NOMO-1 (cell line): ENCODE results near the gene SYNDIG1.

Source experiments
- DNase-seq, 2 experiments: peaks; one replicate each; lab custom pipeline; 2025; ENCODE audit not compliant: unreplicated experiment in 2 of 2; lab: John Stamatoyannopoulos, UW

SYNDIG1 gene

DNA sequence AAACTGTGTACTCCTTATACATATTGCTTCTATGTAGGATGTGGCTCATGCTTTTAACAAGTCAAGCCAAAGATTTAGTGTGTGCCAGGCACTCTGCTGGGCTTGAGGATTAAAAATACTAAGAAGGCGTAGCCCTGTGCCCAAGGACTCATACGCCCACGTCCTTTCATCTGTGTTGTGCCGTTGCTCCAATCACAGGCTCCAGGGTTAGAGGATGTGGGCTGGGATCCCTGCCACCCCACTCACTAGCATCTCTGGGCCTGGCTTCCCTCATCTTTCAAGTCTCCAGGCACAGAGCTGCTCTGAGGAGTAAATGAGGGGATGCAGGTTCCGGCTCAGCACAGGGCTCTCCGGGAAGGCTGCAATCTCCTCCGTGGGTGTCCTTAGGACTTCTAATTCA, 214.2 kb downstream of the SYNDIG1 start:
- no peak for DNase-seq

DNA sequence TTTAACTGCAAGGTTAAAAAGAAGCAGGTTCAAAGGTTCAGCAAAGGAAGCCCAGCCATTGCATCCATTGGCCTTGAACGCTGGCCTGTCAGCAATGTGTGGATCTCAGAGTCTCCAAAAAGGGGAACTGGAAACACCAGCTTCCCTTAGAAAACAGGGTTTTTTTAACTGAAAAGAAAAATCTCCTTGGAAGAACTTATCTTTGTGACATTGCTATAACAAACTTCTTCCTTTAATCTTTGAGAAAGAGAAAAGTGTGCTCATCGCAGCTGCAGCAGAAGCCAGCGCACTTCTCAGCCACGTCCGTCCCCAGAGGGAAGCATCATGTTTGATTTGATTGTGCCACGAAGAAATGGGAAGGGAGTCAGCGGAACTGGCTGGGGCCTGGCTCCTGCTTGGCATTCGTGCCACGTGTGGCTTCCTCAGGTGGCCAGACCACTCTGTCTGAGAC, 215.0 kb downstream of the SYNDIG1 start:
- peak in 1 of 2 experiments; percentile 4 for DNase-seq

DNA sequence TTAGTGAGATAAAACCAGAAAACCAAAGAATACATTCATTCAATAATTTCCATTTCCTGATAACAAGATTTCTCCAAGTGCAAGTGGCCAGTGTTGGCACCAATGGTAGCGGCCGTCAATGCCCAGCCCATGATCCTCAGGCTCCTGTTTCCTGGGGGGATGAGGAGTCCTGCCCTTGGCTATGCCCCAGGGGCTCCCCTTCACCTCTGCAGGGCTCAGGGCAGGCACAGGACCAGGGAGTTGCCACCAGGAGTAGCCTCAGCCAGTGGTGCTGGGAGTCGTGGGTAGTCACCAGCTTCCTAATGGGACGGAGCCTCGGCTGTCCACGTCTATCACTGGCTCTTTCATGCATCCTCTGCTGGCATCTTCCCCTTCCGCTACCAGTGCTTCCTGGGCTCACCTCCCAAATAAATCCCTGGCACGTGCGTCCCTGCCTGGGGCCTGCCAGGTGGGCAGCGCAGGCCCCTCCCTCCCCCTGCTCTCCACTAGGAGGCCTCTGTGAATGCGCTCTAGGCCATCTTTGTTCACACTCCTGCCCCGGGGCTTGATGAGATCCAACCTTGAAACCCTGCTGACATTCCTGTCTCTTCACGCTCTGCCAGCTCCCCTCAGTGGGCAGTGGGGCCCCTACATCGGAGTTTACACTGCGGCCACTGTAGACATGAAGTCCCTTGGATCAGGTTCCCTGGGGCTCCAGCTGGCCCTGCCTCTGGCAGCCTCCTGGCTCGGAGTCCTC, 215.7 kb downstream of the SYNDIG1 start:
- no peak for DNase-seq

DNA sequence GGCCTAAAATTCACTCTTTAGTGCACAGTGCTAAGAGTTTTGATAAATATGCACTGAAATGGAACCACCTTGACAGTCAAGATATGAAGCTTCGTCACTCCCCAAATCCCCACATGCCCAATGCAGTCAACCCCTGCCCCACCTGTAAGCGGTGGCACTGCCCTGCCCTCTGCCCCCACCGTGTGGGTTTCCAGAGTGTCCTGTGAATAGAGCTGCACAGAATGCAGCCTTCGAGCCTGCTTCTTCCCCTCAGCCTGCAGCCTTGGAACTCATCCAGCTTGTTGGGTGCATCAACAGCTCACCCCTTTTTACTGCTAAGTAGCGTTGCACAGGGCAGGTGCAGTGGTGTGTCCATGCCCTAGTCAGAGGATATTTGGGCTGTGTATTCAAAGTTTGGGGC, 216.3 kb downstream of the SYNDIG1 start:
- no peak for DNase-seq

DNA sequence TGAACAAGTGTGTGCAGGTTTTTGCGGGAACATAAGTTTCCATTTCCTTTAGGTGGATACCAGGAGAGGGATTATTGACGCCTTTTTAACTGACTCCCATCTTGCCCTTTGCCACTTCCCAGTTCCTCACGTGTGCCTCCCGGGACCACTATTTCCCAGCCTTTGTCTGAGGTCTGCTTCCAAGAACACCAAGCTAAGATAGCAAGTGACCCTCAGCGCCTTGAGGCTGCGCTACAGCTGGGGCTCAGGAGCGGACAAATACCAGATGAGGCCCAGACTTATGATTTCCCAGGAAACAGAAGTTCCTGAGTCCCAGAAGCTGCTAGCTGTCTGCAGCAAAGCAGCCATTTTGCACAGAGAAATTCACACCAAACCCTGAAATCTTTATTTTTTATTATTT, 216.7 kb downstream of the SYNDIG1 start:
- no peak for DNase-seq

DNA sequence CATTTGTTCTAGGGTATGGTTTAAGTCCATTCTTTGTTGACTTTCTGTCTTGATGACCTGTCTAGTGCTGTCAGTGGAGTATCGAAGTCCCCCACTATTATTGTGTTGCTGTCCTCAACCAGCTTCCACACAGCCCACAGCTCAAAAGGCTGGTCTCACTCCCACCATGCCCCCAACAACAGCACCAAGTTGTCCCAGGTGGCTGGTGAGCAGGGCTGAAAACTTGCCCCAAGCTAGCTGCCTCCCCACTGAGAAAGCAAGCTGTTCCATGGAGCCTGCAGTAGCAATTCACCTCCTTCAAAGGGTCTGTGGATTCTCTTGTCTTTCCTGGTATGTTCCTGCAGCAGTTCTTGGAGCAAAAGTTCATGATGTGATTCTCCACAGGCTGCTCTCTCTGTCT, 221.0 kb downstream of the SYNDIG1 start:
- no peak for DNase-seq

DNA sequence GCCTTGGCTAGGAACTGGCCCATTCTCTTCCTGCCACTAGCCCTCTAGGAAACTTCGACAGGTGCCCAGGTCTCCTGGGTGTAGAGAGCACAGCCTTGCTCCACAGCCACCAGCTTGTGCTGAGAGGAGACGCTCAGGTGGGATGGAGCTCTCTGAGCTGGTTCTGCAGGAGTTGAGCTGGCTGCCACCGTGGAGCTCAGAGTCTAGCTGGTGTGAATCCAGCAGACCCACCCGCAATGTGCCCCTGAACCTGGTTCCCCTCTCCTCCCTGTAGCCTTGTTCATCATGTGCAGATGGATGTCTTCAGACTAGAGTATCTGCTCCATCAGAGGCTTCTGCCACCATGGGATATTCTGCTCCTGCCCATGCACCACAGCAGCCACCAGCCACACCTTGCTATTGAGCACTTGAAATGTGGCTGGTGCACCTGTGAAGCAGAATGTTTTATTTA, 222.5 kb downstream of the SYNDIG1 start:
- no peak for DNase-seq

DNA sequence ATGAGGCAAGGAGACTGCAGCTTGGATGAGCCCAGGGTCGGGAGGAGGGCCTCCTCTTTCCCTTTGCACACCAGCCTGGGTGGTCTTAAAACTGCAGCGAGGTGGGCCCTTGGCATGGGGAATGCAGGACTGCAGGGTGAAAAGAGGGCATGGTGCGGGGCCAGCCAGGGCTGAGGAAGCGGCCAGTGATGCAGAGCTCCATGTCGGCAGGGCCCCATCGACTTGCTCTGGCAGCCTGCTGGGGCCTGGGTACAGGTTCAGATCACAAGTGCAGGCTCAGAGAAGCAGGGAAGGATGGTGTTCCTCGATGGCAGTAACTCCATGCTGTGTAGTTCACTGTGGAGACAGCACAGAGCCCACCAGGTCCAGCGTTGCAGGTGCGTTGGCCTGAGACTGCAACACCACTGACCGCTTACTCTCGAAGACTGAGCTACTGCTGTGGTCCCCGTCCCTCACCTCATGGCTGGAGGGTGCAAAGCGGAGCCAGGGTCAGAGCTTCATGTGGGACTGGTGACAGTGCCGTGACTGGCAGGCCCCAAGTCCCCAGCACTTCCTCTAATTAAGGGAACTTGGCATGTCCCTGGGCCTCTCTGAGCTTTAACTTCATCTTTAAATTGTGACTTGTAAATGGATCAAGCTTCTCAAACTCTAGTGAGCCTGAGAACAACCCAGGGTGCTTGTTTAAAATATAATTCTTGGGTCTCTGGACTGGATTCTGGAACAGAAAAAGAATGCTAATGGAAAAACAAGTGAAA, 223.2 kb downstream of the SYNDIG1 start:
- no peak for DNase-seq

DNA sequence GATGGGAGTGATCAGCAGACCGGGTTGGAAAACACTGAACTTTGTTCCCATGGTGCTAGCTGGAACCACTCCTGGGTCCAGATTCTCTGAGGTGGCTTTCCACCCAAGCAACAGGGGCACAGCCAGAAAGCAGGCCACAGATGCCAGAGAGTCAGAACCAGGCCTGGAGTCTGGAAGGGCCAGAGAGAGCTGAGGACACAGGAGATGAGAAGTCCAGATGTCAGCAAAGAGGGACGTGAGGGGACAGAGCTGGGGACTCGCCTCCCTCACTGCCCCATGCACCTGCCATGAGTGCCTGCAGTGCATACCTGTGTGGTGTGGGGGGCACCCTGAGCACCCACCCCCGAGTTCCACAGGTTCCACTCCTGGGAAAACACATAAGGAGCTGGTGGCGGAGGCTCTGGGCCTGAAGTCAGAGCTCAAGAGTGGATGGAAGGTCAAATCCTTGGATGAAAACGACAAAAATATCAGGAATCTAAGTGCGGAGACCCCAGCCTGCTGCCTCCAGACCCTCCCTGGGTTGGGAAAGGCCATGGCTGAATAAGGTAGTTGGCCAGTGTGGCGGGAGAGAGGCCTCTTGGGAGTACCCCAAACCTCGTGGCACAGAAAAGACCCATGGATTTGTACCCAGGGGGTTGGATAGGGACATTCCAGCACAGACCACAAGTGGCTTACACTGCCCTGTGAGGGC, 224.2 kb downstream of the SYNDIG1 start:
- no peak for DNase-seq

DNA sequence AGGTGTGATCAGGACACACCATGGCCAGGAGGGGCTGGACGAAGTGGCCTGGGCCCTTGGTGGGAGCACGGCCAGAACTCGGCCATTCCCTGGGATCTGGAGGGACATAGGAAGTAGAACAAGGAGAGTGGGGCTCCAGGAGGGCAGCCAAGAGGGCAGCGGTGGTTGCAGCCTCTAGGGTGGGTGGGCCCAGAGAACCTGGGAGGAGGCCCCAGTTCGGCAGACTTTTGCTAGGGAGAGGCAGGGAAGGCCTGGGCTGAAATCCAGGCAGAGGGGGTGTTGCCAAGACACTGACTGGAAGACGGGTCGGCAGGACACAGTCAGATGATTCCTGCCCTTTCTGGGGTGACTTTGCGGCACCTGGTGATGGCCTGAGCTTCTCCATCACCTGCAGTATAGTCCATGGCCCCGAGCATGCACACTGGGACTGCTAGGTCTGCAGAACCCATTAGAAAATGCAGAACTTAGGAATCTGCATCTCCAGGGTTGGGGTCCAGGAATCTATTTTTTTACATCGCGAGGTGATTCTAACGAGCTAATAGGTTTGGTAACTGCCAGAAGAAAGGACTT, 224.8 kb downstream of the SYNDIG1 start:
- DNase-seq: no peak

DNA sequence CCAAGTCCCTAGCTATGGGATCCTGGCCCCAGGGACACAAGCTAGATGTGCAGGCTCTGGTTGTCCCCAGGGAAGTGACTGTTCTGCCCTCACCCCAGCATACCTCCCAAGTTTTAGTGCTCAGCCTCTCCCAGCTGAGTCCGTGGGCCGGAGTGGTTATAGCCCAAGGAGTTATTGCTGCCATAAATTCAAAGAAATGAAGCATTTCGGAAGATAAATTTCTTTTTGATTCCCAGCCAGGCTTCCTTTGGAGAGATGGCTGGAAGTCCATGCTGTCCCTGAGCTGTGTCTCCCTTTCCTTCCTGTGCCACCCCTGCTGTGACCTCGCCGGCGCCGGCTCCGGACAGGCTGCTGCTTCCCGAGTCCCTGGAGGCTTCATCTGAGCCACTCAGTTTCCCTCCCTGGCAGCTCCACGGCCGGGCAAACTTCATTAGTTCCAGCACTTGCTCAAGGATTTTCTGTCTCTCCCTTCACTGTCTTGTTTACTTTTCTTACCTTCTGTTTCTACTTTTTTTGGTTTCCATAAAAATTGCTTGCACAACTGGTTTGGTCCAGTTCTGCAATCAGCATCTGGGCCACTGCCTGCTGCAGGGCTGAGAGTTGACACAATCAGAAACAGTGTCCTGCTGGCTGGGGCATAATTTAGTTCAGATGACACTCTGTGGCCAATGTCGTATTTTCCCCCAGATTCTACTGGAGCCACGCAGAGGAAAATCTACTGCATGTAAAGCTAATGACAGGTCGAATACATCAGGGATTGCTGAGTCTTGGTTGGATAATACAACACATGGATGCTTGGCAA, 225.5 kb downstream of the SYNDIG1 start:
- DNase-seq: no peak

DNA sequence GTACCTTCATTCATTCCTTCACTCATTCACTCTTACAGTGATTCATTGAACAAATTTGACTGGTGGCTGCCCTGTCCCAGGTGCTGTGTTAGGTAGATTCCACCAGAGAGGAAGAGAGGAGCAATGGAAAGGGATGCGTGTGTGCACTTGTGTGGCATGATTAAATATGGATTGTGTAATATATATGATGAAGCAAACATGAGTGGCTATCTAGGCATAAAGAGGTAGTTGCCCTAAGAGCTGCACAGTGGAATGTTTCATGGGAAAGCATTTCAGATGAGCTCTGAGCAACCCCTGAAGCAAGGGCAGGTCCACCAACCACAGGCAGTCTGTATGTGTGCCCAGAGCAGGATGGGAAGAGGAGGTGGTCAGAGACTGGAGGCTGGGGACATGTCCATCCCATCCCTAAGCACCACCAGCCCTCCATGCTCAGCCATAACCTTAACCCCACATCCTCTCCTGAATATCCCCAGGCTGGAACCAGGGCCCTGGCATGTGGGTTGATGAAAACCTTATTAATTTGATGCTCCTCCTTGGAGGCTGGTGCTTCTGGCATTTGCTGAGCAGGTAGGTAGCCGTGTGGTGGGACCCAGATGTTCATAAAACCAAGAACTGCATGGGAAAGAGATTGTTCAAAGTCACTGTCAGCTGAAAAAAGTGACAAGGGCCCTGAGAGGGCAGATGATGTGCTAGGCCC, 226.2 kb downstream of the SYNDIG1 start:
- DNase-seq: no peak

DNA sequence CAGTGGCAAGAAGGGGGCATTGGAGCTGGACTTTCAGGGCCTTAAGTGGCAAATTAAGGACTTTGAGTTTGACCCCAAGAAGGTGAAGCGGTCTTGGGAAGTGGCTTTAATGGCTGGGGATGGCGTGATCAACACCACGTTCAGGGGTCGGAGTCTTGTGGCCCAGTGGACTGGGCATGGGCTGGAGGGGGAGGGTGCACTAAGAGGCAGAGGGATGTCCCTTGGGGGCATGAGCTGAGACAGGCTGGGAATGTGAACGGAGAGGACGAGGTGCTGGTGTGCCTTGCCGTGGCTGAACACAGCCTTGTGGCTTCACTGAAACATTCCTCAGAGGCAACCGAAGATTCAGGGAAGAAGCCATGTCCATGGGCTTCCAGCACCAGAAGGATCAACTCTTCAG, 227.0 kb downstream of the SYNDIG1 start:
- no peak for DNase-seq

DNA sequence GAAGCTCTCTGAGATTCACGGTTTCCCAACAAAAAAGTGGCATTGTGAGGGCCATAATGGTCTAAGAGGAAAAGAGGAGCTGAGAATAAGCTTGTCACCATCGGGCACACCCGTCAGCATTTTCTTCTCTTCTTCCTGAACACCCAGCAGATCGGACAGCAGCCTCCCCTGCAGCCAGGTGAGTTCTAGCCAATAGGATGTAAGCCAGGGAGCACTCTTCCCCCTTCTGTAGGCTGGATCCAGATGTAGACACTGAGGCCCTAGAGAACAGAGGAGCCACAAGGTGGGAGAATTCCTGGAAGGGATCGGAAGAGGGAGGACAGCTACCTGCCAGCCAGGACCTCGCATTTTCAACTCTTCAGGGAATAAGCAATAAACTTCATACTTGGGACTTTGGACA, 228.0 kb downstream of the SYNDIG1 start:
- no peak for DNase-seq

DNA sequence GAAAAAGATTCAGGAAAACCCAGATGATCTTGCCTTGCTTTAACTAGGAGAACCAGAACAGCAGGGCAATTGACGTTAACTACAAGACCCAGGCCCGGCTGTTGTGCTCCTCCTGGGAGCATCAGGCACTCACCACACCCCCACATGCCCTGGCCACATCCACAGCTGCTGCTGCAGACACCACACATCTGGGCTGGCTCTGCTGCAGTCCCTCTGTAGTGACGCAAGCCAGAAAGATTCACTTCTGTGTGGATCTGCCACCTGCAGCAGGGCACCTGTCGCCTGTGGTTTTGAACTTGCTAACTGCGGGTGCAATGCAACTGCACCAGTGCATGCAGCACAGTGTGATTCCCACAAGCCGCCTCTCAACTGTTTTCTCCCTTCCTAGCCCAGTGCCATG, 228.8 kb downstream of the SYNDIG1 start:
- no peak for DNase-seq

DNA sequence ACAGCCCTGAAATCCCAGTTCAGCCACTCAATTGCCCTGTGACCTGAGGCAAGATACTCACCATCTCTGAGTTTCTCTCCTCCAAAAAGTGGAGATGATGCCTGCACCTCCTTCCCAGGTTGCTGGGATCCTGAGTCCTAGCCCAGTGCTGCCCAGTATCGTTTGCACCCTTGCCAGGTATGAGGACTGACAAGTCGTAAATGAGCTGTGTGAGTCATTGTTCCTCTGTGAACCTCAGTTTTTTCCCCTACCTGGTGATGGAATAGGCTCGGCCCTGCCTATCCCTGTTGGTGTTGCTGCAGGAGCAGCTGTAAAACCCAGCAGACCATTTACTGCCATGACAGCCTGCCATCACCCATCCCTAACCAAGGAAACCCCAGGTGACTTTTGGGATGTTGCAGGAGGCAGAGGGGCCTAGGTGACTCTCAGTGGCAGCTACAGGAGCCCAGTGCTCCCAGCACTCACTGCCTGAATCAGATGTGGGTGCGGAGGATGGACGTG, 229.3 kb downstream of the SYNDIG1 start:
- no peak for DNase-seq

DNA sequence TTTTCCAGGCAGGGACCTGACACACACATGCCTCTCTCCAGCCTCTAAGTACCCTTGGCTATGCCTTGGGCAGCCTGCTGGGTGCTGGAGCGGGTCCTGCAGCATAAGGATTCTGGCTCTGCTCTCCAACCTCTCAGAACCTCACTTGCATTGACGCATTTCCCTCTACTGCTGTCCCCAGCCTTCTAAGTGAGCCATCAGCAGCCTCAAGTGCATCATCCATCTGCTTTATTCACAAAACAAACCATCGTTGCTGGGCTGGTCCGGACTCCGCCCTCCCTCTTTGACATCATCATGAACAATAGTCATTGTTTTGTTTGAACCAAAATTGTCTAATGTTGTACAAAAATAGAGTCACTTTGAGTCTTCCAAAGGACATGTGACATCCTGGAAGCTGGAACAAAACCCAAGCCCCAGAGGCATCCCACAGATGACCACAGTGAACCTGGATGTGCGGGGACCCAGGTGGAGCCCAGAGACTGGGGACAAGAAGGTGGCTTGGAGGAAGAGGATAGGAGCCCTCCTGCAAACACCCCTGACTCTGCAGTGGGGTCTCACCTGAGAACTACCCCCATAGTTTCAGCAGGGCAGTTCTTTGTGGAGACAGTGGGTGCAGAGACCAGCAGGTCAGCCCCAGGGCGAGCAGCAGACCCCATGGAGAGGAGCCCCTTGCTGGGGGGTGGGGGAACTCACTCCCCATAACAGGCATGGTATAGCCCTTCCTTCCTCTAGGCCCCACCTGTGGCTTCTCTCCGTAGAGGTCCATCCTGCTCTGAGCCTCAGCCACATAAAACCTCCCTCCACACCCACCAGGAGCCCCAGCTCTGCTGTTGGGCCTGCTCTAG, 230.1 kb downstream of the SYNDIG1 start:
- DNase-seq: no peak

DNA sequence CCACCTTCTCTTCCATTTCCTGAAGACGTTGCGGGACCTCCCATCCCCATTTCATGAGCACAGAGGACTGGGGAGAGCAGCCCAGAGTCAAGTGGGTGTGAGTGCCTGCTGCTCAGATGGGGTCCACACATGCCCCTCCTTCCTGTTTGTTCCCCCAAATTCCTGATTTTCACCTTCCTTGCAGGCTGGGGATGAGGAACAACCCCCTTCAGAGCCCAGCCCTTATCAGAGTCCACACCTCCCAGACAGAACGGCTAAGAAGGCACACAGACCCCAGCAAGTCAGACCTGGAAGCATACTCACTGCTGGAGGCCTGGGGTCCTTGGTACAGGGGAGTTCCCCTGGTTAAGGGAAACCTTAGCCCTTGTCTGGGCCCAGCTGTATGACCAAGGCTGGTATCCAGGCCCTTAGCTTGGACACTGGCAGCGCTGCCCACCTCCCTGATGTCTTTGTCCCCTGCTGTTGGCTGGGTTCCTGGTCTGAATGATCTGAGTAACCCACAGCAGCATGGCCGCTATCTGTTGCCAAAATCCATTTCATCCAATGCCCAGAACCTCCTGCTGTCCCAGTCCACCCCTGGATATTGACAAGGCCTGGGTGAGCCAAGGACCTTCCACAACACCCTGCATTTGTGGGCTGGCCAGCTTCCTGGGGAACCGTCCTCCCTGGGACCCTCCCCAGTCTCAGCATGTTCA, 230.9 kb downstream of the SYNDIG1 start:
- no peak for DNase-seq
